NCI-H1417 (cell line): ENCODE data around the gene MCU.
"Not testable (repeated sequence)": the region's sequence is repeated elsewhere in the genome, so short reads cannot be mapped to it uniquely, and the experiment has no call there.

ENCODE experiments used
- DNase-seq, 3 experiments: peaks; one replicate each; lab custom pipeline; 2025; lab: John Stamatoyannopoulos, UW

MCU gene

DNA sequence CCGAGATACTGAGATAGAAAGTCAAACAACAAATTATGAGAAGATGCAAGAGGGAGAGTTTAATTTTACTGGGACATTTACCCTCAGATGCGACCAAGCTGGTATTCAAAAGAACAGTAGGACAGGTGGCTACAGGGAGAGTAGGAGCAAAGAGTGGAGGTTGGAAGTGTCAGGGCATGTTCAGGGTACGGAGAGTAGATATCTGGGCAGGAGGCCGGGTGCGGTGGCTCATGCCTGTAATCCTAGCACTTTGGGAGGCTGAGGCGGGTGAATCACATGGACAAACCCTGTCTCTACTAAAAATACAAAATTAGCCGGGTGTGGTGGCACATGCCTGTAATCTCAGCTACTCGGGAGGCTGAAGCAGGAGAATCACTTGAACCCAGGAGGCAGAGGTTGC lies 5.5 kb upstream of the MCU start:
- DNase-seq: not testable (repeated sequence)

- DNase-seq: no peak
Observed at GRCh38 chr10:72687035-72687434, 4.9 kb upstream of the MCU start.

DNA sequence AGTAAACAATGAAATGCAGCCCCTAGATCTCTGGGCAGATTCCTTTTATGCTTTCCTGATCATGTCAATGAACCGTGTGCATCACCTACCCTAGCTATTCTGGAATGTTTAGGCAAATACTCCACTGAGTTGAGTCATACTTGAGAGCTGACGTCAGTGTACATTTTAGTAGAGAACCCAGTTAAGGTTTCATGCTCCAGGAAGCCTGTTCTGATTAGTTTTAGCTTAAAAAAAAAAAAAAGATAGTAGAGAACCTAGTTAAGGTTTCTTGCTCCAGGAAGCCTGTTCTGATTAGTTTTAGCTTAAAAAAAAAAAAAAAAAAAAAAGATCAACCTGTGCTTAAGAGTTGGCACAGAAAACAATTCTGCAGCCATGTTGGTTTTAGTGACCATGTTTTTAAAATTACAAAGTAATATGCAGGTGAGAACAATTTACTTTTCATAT lies 3.7 kb upstream of the MCU start:
- no peak for DNase-seq

DNA sequence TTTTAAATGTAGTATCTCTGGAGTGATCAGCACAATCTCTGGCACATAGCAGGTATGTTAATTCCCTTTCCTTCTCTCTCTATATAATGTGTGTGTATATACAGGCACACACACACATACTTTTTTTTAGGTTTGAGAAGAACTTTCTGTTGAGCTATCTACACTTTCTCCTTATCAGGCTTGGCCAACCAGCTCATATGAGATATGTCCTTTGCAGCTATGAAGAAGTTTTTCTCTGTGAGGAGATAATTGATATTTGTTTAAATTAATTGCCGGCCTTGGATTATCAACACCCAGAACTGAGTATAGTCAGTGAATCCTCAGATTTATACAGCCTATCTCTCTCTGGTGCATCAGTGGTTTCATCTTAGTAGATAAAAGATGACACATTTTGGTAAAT lies 2.3 kb upstream of the MCU start:
- DNase-seq: no peak

DNA sequence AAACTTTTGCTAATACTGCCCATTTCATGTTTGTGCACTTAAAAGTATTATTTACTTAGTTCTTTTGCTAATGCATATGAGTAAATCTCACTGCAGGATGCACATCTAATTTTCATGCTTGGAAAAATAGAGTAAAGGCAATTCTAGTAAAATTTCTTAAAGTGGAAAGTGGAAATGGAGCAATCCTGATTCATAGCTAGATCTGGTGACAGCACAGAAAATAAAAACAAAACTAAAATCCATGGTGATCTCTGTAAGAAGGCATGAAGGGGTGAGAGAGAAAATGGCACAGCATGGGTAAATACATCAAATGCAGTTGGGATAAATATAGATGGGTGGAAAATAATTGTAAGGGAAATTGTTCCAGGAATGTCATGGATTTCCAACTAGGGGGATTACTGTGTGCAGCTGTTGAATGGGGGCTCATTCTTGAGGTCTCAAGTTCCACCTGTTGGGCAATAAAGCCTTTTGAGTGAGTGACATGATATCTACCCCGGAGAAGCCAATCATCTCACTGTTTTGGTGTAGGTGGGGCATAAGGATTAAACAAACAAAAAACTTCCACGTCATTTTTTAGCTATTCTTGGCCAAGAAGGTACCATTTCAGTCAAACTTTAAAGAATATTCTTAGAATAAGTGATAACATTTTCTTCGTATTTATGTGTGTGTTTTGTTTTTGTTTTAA lies 1.7 kb upstream of the MCU start:
- no peak for DNase-seq

GRCh38 chr10:72691470-72691862 lies 477 bp upstream of the MCU start:
- DNase-seq: no peak

DNA sequence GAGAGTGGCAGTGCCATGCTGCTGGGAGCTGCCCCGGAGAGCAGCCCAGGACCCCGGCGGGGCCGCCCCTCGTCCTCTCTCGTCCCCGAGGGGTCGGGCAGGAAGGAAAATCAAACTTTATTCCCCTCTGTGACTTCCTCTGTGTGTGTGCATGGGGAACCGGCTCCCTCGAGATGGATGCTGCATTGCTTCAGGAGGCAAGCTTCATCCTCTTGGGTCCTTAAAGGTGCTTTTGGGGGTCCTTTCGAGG lies 726 bp downstream of the MCU start:
- peak in 1 of 3 experiments; percentile 37 for DNase-seq

DNA sequence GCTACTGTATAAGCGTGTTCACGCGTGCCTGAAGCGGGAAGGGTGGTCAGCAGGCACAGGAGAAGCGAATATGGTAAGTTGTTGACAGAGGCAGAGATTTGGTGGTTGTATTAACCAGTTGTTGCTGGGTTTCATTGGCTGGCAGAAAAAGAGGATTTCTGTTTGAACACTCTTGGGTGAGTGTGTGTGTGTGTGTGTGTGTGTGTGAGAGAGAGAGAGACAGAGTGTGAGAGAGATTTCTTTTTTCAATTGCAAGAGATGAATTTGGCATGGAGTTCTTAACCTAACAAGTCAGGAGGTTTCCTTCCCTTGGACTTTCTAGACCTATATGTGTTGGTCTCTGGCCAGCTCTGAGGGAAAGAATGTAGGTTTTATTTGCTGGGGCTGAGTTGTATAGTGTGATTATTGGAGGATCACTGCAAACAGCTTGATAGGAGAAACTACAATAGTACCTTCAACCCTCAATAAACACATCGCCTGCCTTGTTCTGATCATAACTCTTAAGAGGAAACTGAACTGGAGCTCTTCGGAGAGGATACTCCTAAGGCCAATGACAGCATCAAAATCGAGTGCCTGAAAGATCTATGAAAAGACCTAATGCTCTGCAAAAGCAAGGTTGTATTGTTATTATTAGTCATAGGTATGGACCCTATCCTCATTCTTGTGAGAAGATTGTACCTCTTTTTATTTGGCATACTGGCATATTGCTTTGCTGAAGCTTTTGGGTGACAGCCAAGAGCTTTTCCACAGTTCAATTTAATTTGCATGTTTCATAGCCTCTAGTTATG lies 1.2 kb downstream of the MCU start:
- DNase-seq: no peak

DNA sequence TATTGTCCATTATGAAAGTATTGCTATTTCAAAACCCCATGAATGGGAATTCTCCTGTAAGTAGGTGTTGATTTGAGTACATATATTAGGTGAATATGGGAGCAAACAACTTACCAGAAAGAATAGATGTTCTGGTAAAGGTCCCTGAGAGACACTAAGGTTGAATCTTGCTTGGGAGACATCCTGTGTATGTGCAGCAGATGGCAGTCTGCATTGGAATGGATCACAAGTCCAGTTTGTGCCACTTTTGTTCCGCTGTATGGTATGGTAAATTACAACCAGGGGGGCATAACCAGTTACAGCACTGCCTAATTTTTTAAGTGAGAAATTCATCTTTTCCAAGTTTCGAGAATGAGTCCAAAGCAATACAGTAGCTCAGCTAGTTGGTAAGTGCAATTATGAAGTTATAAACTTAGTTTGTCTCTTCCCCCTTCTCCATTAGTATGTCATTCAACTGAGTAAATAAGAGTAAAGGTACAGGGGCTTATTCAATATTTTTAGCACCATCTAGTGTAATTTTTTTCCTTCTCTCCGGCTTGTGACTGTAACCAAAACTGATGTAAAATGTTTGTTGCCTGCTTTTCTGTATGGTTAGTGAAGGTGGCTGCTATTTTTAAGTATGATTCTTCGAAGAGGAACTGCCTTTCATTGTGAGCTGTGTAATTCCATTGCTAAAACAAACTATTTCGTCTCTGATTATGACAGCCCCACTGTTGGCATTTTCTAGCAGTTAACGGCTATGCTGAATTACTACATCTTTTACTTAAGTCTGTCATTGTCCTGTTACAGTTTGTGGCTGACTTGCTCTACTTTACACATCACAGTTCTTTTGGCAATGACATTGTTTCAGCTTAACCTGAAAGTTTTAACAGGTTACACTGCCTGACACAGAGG lies 2.8 kb downstream of the MCU start:
- peak in 1 of 3 experiments; percentile 8 for DNase-seq

- DNase-seq: no peak
Observed at GRCh38 chr10:72695496-72695895, 3.6 kb downstream of the MCU start.

DNA sequence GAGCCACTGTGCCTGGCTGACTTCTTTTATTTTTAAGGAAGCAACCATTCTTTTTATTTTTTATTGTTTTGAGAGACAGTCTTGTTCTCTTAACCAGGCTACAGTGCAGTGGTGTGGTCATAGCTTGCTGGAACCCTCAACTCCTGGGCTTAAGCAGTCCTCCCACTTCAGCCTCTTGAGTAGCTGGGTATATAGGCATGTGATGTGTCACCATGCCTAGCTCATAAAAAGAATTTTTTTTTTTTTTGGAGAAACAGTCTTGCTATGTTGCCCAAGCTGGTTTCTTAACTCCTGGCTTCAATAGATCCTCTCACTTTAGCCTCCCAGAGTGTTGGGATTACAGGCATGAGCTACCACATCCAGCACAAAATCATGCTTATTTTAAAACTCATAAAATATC lies 5.8 kb downstream of the MCU start:
- DNase-seq: no peak

DNA sequence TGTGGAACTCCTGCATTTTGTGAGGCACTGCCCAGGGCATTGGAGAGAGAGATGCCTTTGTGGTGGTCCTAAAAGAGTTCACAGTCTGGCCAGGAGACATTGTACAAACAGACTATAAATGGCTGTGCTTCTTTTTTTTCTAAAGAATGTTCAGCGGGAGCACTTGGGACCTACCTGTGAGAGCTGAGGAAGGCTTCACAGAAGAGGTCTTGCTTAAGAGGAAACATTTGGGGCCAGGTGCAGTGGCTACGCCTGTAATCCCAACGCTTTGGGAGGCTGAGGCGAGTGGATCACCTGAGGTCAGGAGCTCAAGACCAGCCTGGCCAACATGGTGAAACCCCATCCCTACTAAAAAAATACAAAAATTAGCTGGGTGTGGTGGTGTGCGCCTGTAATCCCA lies 10.5 kb downstream of the MCU start:
- not testable (repeated sequence) for DNase-seq

- no peak for DNase-seq
Observed at GRCh38 chr10:72702868-72703581, 11.1 kb downstream of the MCU start.

DNA sequence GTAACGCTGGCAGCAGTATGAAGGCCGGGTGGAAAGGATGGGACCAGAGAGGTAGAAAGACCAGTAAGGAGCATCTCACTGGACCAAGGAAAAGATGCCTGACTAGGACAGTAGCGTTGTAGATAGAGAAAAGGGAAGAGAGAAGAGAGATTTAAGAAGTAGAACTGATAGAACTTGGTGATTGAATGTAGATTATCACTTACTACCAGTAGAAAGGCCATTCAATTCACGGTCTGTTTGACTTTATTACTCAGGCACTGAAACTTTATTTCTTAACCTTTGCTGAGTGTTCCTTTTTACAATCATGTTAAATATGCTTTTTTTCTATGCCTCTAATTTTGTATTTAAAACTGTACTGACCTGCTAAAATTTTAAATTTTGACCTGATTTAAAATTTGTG lies 12.2 kb downstream of the MCU start:
- no peak for DNase-seq

DNA sequence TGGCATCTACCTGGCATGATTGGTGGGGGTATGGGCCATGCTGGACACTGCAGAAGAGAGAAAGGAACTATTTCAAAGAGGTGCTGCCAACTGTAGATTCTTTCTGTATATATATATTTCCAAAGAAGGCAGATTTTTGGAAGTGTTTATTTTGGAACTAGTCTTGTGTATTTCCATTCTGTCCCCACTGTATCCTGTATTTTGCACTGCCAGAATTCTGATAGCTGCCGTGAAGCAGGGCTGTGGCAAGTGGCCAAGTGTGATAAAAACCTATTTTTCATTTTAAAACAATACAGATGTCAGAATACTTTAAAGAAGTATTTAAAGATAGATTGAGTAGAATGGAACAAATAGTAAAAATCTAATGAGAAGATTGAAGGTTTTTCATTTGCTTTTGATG lies 17.1 kb downstream of the MCU start:
- DNase-seq: no peak

DNA sequence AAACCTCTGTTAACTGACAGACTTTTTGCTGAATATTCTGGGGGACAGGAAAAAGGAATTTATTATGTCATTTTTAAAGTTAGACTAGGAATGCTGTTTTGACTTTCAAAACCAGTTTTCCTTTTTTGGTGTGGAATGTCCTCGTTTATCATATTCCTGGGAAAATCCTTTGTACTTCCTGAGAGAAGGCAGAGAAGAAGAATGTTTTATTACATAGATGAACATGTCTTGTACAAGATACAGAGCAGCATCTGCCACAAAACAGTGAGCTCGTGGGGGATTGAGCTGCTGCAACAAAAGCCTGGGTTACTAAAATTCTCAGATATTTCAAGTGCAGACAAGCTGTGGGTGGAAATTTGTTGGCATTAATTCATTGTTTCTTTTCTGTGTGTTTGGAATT lies 20.2 kb downstream of the MCU start:
- DNase-seq: no peak

GRCh38 chr10:72719941-72720592 lies 28.1 kb downstream of the MCU start:
- DNase-seq: no peak

GRCh38 chr10:72720814-72721660 lies 29.1 kb downstream of the MCU start:
- no peak for DNase-seq

- no peak for DNase-seq
Observed at GRCh38 chr10:72727130-72727529, 35.2 kb downstream of the MCU start.

- no peak for DNase-seq
Observed at GRCh38 chr10:72728462-72728861, 36.5 kb downstream of the MCU start.

GRCh38 chr10:72729528-72729927 lies 37.6 kb downstream of the MCU start:
- no peak for DNase-seq
